Progenitor cell of endocrine pancreas (in vitro differentiated cells): Measurements from ENCODE around the gene TMEM147. TPM values are rescaled to one million over a fixed set of nuclear protein-coding genes. Genes with fewer than 3 reads are reported as not detected.

ENCODE experiments used
- DNase-seq: peaks from one replicate; pipeline ENCODE4 v3.0.0; 2021; ENCODE audit warnings: low spot score; ENCODE audit not compliant: unreplicated experiment
- H3K27ac Mint-ChIP-seq: 2 replicates; pipeline ENCODE4 v1.8.0; 2021; ENCODE audit warnings: mild to moderate bottlenecking, moderate library complexity, mixed read lengths
- H3K27me3 Mint-ChIP-seq: 2 replicates; pipeline ENCODE4 v1.8.0; 2021; ENCODE audit warnings: mixed read lengths
- H3K36me3 Mint-ChIP-seq: 2 replicates; pipeline ENCODE4 v1.8.0; 2022; ENCODE audit warnings: mixed read lengths; ENCODE audit not compliant: insufficient read depth
- H3K4me1 Mint-ChIP-seq: 2 replicates; pipeline ENCODE4 v1.8.0; 2021; ENCODE audit warnings: low read depth, mixed read lengths
- H3K4me3 Mint-ChIP-seq: 2 replicates; pipeline ENCODE4 v1.8.0; 2021; ENCODE audit warnings: low read depth, mild to moderate bottlenecking, moderate library complexity, mixed read lengths
- H3K9me3 Mint-ChIP-seq: 2 replicates; pipeline ENCODE4 v1.8.0; 2021; ENCODE audit warnings: low read depth, mixed read lengths
- total RNA-seq: library from RNA; stranded (reverse); gene quantifications from 2 replicates; pipeline ENCODE4 v1.2.1, GENCODE V29; 2021
- TF ChIP-seq, protein P1 (sequence below): fragments of 200-600 bp; sonication (generic); IDR thresholded peaks from one replicate; pipeline ENCODE4 v1.5.0; 2021; ENCODE audit warnings: antibody characterized with exemption, mild to moderate bottlenecking; ENCODE audit not compliant: unreplicated experiment

TMEM147 gene
- total RNA-seq, 1 donor from 2014 or later: 95.2 TPM

DNA sequence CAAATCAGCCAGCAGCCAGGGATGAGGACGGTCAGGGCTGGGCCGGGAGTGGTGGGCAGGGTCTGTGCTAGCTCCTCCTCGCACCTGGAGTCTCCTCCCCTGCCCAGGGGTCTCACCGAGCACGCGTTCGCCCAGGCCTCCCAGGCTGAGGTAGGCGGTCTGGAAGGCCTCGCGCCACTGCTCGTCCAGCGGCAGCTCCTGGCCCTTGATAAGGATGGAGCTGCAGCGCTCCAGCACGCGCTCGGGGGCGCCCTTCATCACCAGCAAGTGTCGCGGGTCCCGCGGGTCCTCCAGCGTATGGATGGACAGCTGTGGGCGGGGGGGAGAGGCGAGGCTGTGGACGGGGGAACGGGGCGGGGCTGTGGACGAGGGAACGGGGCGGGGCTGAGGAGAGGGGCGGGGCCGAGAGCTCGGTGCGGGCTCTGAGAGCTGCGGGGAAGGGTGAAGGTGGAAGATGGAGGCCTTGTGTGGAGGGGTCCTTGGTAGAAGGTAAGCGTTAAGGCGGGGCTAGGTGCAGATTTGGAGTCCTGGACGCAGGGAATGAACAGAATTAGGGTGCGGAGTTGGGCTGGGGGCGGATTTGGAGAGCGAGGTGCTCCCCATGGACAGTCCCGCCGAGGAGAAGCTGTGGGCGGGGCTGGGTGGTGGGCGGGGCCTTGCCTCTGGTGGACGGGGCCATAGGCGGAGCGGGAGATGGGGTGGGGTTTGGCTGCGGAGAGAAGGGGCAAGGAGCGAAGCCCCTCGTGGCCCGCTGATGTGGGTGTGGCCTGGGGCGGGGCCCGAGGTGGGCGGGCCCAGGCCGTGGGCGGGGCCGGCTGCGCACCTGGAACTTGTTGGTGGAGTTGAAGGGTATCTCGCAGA is 12.3 kb downstream of the TMEM147 start:
- DNase-seq: peak; percentile 73
- Mint-ChIP-seq H3K27ac (peak overlapping the region; percentile 47), H3K4me3 (peak overlapping the region; percentile 75), H3K27me3 (peaks cover 84% of the 10 kb centered on the region), H3K4me1 (no peaks in the 10 kb centered on the region), H3K36me3 (no peaks in the 10 kb centered on the region), H3K9me3 (no peaks in the 10 kb centered on the region)
- TF ChIP-seq, protein P1, sequence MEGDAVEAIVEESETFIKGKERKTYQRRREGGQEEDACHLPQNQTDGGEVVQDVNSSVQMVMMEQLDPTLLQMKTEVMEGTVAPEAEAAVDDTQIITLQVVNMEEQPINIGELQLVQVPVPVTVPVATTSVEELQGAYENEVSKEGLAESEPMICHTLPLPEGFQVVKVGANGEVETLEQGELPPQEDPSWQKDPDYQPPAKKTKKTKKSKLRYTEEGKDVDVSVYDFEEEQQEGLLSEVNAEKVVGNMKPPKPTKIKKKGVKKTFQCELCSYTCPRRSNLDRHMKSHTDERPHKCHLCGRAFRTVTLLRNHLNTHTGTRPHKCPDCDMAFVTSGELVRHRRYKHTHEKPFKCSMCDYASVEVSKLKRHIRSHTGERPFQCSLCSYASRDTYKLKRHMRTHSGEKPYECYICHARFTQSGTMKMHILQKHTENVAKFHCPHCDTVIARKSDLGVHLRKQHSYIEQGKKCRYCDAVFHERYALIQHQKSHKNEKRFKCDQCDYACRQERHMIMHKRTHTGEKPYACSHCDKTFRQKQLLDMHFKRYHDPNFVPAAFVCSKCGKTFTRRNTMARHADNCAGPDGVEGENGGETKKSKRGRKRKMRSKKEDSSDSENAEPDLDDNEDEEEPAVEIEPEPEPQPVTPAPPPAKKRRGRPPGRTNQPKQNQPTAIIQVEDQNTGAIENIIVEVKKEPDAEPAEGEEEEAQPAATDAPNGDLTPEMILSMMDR: no peak

DNA sequence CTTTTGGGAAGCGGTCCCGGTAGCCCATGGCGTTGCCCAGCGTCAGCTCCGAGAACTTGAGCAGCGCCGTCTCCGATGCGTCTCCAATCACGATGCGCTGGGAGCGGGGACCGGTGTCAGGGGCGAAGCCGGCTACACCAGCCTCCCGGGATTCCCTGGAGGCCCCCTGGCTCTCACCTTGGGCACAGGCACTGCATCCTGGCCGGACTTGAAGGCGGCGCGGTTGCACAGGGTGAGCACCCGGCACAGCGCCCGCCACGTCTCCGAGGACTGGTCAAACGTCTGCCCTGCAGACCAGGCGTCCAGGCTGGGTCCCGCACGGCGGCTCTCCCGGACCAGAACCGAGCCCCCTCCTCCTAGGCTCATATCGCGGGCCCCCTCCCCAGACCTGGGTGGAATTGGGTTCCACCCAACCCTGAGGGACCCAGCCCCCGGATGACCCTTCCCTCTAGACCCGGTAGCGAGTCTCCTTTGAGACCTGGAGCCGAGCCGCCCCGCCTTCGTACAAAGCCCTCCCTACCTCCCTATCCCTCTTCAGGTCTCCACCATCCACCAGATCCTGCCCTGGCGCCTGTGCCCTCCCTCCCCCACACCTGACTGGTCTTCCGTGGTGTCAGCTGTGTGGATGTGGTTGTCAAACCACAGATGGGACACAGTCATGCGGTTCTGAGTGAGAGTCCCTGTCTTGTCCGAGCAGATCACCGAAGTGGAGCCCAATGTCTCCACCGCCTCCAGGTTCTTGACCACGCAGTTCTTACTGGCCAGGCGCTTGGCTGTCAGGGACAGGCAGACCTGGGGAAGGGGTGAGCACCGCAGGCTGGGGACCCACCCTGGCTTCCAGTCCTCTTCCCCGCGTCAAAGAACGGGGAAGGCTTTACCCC is 13.2 kb downstream of the TMEM147 start:
- DNase-seq: no peak
- no peaks in the 10 kb centered on the region for H3K4me1 Mint-ChIP-seq
- H3K9me3 Mint-ChIP-seq: no peaks in the 10 kb centered on the region
- TF ChIP-seq, protein P1: no peak
- no peaks in the 10 kb centered on the region for H3K36me3 Mint-ChIP-seq
- H3K27ac Mint-ChIP-seq: no peak overlapping the region
- H3K27me3 Mint-ChIP-seq: peaks cover 82% of the 10 kb centered on the region
- H3K4me3 Mint-ChIP-seq: no peak overlapping the region

- no peak overlapping the region for H3K4me3 Mint-ChIP-seq
- DNase-seq: no peak
- no peaks in the 10 kb centered on the region for H3K36me3 Mint-ChIP-seq
- H3K27ac Mint-ChIP-seq: no peak overlapping the region
- H3K4me1 Mint-ChIP-seq: no peaks in the 10 kb centered on the region
- TF ChIP-seq, protein P1: no peak
- no peaks in the 10 kb centered on the region for H3K9me3 Mint-ChIP-seq
- H3K27me3 Mint-ChIP-seq: peaks cover 80% of the 10 kb centered on the region
Measured at GRCh38 chr19:35559281-35559659, 13.8 kb downstream of the TMEM147 start.

DNA sequence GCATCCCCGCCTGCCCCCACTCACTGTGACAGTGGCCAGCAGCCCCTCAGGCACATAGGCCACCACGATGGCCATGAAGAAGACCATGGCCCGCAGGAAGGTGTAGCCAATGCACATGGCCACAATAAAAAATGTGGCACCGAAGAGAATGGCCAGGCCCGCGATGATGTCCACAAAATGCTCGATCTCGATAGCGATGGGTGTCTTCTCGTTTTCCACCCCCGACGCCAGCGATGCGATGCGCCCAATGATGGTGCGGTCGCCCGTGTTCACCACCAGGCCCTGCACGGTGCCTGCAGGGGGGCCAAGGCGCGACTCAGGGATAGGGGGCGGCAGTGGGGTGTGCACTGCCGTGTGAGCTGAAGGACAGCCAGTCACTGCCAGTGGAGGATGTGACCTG is 14.4 kb downstream of the TMEM147 start:
- no peak for DNase-seq
- Mint-ChIP-seq H3K4me3 (no peak overlapping the region), H3K4me1 (no peaks in the 10 kb centered on the region), H3K27me3 (peaks cover 75% of the 10 kb centered on the region), H3K36me3 (no peaks in the 10 kb centered on the region), H3K9me3 (no peaks in the 10 kb centered on the region), H3K27ac (no peak overlapping the region)
- TF ChIP-seq, protein P1: no peak

- Mint-ChIP-seq H3K9me3 (no peaks in the 10 kb centered on the region), H3K36me3 (no peaks in the 10 kb centered on the region), H3K4me3 (no peak overlapping the region), H3K27ac (no peak overlapping the region), H3K27me3 (peaks cover 72% of the 10 kb centered on the region), H3K4me1 (no peaks in the 10 kb centered on the region)
- DNase-seq: no peak
- TF ChIP-seq, protein P1: no peak
Measured at GRCh38 chr19:35560271-35560670, 14.8 kb downstream of the TMEM147 start.
